OCI-LY7 (cell line): Measurements from ENCODE around the gene CACNA1B.

ENCODE experiments used
- CTCF ChIP-seq: fragments of 200-600 bp; sonication (generic); conservative IDR thresholded peaks from 2 replicates; pipeline ENCODE4 v1.5.1; 2014; ENCODE audit warnings: mild to moderate bottlenecking, antibody characterized with exemption, low read length, moderate library complexity, mixed read lengths
- EZH2phosphoT487 ChIP-seq: fragments of 200-600 bp; sonication (generic); IDR thresholded peaks from 2 replicates; pipeline ENCODE4 v1.6.1; 2018; ENCODE audit warnings: low read depth, borderline replicate concordance, mild to moderate bottlenecking, mixed run types, antibody characterized with exemption, low read length, moderate library complexity, mixed read lengths

DNA sequence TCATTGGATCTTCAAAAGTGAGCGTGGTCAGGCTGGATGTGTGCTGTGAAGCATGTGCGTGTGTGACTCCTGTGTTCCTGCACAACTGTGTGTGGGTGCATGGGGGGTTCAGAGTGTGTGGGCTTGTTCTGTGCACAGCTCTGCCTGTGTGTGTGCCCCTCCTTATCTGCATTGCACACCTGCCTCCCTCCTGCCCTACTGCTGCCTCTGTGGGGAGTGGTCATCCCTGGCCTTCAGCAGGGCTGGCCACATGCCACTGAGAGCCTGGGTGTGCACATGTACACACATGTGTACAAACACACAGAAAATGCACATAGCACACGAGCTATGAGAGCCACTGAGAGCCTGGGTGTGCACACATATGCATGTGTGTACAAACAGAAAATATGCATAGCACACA, 92.1 kb downstream of the CACNA1B start:
- TF ChIP-seq CTCF (no peak), EZH2phosphoT487 (no peak)
